GM21529 (cell line): Measurements from ENCODE around the gene IL11.
"Not testable (repeated sequence)": the region's sequence is repeated elsewhere in the genome, so short reads cannot be mapped to it uniquely, and the experiment has no call there.

Experiments
- ATAC-seq: cut with Tn5 transposase; IDR thresholded peaks from one replicate; pipeline ENCODE4 v1.9.1; 2021; ENCODE audit not compliant: unreplicated experiment

Gene IL11

DNA sequence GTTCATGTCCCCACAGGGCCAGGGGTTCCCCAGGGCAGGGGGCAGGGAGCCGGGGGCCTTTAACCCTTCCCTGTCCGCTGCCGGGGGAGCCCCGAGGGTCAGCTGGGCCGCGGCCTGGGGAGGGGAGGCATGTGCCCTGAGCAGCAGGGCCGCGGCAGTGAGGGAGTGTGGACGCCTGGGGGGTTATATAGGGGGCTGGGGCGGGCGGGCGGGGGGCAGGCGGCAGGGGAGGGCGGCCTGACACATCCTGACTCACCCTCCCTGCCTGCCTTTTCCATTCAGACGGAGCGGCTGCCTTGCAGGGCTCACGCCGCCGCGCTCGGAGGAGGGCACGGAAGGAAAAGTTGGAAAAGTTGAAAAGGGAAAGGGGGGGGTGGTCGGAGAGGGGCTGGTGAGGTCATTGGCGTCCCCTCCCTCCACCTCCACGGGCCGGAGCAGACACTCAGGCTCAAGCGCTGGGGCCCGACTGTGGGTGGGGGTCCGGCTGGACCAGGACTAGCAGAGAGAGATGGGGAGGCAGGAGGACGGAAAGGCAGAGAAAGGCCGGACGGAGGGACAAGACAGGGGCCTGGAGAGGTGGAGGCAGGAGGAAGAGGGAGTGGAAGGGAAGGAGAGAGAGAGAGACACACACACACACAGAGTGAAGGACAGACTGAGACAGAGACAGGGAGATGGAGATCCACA is at the start of gene IL11:
IL11 (minus strand) TSS at position 159 of the 684 bp plus-strand sequence; CDS start at position 6, 153 bp downstream.
- no peak for ATAC-seq

GRCh38 chr19:55419624-55420236 is 49.5 kb upstream of the IL11 start:
- ATAC-seq: no peak

- ATAC-seq: no peak
These were observed 48.8 kb upstream of the IL11 start for GRCh38 chr19:55419103-55419502.

DNA sequence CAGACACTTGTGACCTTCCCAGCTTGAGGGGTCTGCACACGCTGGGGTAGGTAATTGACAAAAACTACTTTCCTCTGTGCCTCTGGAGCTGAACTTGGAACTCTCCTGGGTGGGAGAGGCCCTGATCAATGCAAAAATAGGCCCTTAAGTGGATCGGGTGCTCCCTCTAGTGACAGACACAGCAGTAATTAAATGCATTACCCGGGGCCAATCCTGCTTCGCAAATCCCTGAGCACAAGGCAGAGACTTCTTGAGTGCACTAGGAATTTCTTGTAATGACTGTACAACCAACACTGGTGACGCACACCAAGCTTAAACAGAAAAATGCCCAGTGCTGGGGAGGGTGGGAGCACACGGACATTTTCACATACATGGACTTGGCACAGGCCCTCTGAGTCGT is 47.9 kb upstream of the IL11 start:
- no peak for ATAC-seq

- ATAC-seq: no peak
These were observed 39.9 kb upstream of the IL11 start for GRCh38 chr19:55410168-55410567.

- not testable (repeated sequence) for ATAC-seq
These were observed 38.9 kb upstream of the IL11 start for GRCh38 chr19:55409179-55409578.

- no peak for ATAC-seq
These were observed 38.2 kb upstream of the IL11 start for GRCh38 chr19:55408533-55408872.

DNA sequence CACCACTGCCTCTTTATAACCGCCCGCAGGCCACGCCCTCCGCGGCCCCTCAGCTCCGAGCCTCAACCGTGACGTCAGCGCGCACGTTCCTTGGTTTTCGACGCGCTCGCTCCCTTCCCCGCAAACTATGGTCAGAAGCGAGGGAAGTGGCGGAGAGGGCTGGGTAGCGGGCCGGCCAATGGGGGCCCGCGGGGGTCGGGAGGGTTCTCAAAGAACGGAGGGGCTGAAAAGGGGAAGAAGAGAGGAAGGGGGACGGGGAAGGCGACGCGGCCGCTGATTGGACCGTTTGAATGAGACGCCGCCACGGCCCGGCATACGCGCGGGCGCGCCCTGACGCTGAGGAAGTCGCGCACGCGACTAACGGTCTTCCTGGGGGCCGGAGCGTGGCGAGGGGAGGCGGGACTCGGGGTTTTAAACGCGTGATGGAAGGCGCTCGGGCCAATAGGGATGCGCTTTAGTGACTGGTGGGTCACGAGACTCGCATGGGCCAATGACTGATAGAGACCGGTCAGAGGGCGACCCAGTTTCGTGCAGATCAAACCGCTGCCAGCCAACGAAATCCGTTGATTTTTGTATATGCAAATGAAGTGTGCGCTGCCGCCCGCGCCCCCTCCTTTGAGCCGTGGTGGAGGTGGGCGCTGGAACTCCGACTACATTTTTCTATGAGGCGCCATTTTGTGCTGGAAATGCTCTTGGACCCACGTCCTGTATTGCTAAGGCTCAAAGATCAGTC is 37.7 kb upstream of the IL11 start:
- peak; percentile 78 for ATAC-seq

DNA sequence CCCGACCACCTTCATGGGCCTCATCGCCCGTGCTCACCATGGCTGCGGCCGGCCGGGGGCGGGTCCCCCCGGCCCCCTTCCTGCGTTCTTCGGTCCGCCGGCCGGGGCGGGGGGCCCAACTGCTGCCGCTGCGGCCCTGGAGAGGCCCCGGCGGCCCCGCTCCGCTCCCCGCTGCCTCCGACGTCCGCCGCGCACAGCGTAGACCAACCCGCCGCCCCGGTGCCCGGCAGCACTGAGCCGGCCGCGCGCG is 37.2 kb upstream of the IL11 start, which contains the start of gene UBE2S:
UBE2S (minus strand) TSS at position 239 of the 250 bp plus-strand sequence; CDS start at position 40, 199 bp downstream.
- ATAC-seq: peak; percentile 12

- ATAC-seq: no peak
These were observed 36.7 kb upstream of the IL11 start for GRCh38 chr19:55406826-55407549.

DNA sequence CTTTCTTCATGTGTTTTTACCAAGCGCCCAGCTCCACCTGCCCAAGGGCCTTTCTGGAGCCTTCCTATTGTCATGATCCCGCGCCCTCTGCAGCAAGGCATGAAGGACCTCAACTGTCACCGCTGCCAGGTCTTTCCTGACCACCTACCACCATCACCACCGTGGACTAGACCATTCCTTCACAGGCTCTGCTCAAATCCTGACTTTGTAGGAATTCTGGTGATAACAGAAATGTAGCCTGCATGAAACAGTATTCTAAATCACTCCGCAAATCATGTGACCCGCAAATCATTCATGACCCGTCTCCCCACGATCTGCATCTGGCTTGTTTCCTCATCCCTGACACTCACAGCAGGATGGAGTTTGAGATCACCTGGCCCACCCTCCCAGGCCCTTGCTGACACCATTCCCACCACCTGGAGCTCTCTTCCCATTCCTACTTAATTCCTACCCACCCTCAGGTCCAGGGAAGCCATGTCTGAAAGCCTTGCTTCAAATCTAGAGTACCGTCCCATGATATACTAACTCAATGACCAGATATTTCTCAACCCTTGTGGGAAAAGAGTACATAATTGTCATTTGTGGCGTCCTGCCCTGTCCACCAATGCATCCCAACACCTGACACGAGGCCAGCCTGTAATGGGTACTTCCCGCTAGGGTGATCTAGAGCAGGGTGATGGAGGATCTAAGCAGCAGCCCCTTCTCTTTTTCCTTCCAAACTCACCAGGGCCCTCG is 36.0 kb upstream of the IL11 start:
- ATAC-seq: no peak

DNA sequence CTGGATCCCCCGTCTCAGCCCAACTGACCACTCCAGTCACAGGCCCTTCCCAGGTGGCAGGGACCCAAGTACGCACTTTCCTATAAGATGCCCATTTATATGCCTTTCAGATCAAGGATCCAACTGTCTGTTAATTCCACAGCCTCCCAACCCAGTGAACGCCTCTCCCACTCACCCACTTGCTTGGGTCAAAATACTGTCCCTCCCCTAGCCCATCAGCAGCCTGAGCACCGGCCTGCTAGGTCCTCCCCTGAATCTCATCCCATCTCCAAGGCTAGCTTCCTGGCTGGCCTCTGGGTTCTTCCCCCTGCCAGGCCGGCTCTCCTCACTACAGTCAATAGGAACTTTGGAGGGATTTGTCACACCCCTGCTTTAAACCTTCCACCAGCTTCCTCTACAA is 35.4 kb upstream of the IL11 start:
- no peak for ATAC-seq

- ATAC-seq: no peak
These were observed 32.2 kb upstream of the IL11 start for GRCh38 chr19:55402509-55402908.

DNA sequence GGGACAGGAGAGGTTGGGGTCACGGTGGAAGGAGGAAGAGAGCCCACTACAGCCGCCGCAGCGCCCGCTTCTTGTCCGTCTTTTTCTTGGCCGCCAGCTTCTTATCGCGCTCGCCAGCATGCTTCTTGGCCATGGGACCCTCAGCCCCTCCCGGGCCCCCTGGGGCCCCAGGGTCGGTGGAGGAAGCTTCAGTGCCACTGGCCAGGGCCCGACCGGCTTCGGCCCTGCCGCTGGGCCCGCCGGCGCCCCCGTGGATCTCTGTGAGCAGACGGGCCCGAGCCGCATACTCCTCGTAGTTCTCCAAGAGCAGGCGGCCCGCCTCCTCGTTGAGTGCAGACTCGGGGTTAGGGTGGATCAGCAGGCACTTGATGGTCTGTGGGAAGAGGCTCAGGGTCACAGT is 31.1 kb upstream of the IL11 start:
- ATAC-seq: not testable (repeated sequence)

DNA sequence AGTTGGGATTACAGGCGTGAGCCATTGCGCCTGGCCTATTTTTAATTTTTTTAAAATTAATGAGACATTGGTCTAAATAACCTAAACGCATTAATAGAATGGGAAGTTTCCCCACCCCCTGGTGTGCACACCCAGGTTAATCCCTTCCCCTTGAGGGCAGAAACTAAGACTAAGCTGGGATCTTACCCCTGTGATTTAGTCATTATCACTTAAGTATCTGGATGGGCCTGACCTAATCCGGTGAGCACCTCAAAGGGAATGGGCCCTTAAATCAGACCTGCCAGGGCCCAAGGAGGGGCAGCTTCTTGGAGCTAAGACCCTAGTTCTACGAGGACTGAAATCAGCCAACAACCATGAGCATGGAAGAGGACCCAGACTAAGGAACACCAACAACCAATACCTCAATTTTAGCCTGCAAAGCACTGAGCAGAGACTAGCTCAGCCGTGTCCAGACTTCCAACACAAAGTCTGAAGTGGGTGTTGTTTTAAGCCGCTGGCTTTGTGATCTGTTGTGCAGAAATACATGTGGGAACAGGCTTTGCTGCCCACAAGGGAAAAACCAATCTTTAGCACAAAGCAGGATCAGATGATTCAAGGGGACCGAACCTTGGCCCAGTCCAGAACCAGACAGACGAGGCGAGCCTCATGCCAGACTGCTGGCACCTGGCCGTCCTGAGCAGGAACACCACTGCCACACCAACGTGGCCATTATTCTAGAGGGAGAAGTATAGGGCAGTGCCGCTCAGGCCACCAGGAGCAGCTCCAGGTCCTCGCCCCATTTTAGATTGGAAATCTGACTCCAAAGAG is 30.2 kb upstream of the IL11 start:
- no peak for ATAC-seq

DNA sequence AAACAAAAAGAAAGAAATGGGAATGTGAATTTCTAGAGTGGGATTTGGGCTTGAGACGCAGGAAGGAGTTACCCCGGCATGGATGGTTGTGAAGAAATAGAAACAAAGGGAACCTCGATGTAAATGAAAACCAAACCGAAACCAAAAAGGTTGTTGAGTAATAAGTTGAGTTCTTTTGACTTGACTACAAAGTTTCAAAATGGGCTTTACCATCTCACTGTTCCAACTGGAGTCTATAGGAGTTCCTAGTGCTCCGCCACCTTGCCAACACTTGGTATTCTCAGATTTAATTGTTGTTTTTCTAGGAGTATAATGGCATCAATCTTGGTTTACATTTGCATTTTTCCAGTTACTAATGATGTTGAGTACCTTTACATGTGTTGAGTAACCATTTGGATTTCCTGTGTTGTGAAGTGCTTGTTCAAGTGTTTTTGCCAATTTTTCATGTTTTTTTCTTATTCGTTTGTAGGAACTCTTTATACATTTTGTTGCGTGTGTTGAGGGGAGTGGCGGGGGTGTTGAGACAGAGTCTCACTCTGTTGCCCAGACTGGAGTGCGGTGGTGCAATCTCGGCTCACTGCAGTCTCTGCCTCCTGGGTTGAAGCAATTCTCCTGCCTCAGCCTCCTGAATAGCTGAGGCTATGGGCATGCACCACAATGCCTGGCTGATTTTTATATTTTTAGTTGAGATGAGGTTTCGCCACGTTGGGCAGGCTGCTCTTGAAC is 28.1 kb upstream of the IL11 start:
- no peak for ATAC-seq

- no peak for ATAC-seq
These were observed 22.8 kb upstream of the IL11 start for GRCh38 chr19:55392820-55393761.
